ENCODE results near the gene MYH7.

The MYH7 gene

GRCh38 chr14:23469127-23469905 is 33.9 kb upstream of the MYH7 start, which contains the start of gene NGDN:
TSS of gene NGDN (plus strand) at chr14:23469703. CDS start at chr14:23469716, 13 bp downstream.
- Histone ChIP-seq H3K79me2 (peaks cover 12% of the 10 kb centered on the region), H3K27me3 (ENCODE audit: control insufficient read depth, insufficient read depth, low read length) (no peaks in the 10 kb centered on the region), H2AFZ (peak within 1 kb of the TSS; percentile 84), H3K9me3 (ENCODE audit: control insufficient read depth, low read length) (no peaks in the 10 kb centered on the region), H3K4me1 (peaks cover 3% of the 10 kb centered on the region), H3K4me3 (ENCODE audit: low read depth, low read length) (peak within 1 kb of the TSS; percentile 92), H3K36me3 (ENCODE audit: control insufficient read depth, insufficient read depth, low read length) (no peaks in the 10 kb centered on the region), H3K9ac (peak within 1 kb of the TSS; percentile 51), H3K4me2 (ENCODE audit: low read length) (peak within 1 kb of the TSS; percentile 88), H3K27ac (peak within 1 kb of the TSS; percentile 85)
- TF ChIP-seq, protein P1, sequence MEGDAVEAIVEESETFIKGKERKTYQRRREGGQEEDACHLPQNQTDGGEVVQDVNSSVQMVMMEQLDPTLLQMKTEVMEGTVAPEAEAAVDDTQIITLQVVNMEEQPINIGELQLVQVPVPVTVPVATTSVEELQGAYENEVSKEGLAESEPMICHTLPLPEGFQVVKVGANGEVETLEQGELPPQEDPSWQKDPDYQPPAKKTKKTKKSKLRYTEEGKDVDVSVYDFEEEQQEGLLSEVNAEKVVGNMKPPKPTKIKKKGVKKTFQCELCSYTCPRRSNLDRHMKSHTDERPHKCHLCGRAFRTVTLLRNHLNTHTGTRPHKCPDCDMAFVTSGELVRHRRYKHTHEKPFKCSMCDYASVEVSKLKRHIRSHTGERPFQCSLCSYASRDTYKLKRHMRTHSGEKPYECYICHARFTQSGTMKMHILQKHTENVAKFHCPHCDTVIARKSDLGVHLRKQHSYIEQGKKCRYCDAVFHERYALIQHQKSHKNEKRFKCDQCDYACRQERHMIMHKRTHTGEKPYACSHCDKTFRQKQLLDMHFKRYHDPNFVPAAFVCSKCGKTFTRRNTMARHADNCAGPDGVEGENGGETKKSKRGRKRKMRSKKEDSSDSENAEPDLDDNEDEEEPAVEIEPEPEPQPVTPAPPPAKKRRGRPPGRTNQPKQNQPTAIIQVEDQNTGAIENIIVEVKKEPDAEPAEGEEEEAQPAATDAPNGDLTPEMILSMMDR (IDR thresholded peaks at IDR 0.05): peak; percentile 90

DNA sequence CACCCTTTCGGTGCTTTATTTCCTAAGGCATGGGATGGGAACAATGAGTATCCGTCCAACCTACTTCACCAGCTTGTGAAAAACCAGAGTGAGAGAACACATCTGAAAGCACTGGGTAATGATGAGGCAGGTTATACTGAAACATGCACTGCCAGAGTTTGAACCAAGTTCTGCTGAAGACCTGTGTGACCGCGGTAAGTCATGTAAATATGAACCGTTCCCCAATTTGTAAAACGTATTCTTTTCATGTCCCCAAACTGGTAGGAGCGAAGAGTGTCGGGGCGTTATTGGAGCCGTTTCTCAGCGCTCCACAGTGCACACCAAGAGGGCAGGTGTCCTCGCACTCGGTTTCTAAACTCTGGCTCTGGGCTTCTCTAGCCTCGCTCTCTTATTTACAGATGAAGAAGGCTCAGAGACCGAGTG is 33.3 kb upstream of the MYH7 start:
- peak overlapping the region; percentile 85 for H3K27ac ChIP-seq
- peak overlapping the region; percentile 84 for H2AFZ ChIP-seq
- TF ChIP-seq, protein P1 (IDR thresholded peaks at IDR 0.05): no peak
- no peaks in the 10 kb centered on the region for H3K27me3 ChIP-seq (ENCODE audit: control insufficient read depth, insufficient read depth, low read length)
- H3K9me3 ChIP-seq (ENCODE audit: control insufficient read depth, low read length): no peaks in the 10 kb centered on the region
- H3K4me2 ChIP-seq (ENCODE audit: low read length): peak overlapping the region; percentile 67
- peak overlapping the region; percentile 92 for H3K4me3 ChIP-seq (ENCODE audit: low read depth, low read length)
- H3K36me3 ChIP-seq (ENCODE audit: control insufficient read depth, insufficient read depth, low read length): no peaks in the 10 kb centered on the region
- H3K9ac ChIP-seq: no peak overlapping the region
- H3K79me2 ChIP-seq: peaks cover 12% of the 10 kb centered on the region
- H3K4me1 ChIP-seq: peaks cover 3% of the 10 kb centered on the region

DNA sequence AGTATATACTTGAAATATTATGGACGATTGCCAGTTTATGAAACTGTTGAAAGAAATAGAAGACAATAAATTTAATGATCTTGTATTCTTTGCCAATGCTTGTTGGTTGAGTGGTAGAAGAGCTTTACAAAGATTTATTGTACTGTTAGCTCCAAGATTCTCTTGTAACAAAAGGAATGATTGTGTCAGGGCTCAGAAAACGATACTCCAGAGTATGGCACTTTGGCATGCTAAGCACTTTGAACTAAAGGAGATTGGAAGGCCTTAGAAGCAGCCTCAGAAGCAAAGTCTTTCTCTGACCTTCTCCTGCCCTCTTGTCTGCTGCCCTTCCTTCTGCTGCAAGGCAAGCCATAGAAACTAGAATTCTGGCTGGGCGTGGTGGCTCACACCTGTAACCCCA is 29.8 kb upstream of the MYH7 start:
- Histone ChIP-seq H3K4me3 (ENCODE audit: low read depth, low read length) (no peak overlapping the region), H2AFZ (no peak overlapping the region), H3K27me3 (ENCODE audit: control insufficient read depth, insufficient read depth, low read length) (no peaks in the 10 kb centered on the region), H3K9ac (no peak overlapping the region), H3K27ac (no peak overlapping the region), H3K79me2 (peaks cover 5% of the 10 kb centered on the region), H3K36me3 (ENCODE audit: control insufficient read depth, insufficient read depth, low read length) (no peaks in the 10 kb centered on the region), H3K4me2 (ENCODE audit: low read length) (no peak overlapping the region), H3K4me1 (peaks cover 2% of the 10 kb centered on the region), H3K9me3 (ENCODE audit: control insufficient read depth, low read length) (no peaks in the 10 kb centered on the region)
- TF ChIP-seq, protein P1 (IDR thresholded peaks at IDR 0.05): no peak

DNA sequence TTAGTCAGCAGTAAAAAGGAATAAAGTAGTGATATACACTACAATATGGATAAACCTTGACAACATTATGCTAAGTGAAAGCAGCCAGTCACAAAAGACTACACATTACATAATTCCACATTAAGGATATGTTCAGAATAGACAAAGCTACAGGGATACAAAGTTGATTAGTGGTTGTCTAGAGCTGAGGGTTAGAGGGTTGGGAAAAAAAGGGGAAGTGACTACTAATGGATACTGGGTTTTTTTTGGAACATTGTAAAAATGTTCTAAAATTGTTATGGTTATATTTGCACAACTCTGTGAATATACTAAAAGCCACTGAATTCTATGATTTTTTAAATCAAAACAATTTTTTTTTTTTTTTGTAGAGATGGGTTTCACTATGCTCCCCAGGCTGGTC is 29.2 kb upstream of the MYH7 start:
- no peak overlapping the region for H3K4me2 ChIP-seq (ENCODE audit: low read length)
- no peaks in the 10 kb centered on the region for H3K36me3 ChIP-seq (ENCODE audit: control insufficient read depth, insufficient read depth, low read length)
- no peaks in the 10 kb centered on the region for H3K79me2 ChIP-seq
- H3K27me3 ChIP-seq (ENCODE audit: control insufficient read depth, insufficient read depth, low read length): no peaks in the 10 kb centered on the region
- TF ChIP-seq, protein P1 (IDR thresholded peaks at IDR 0.05): no peak
- H3K9ac ChIP-seq: no peak overlapping the region
- no peak overlapping the region for H3K4me3 ChIP-seq (ENCODE audit: low read depth, low read length)
- H3K9me3 ChIP-seq (ENCODE audit: control insufficient read depth, low read length): no peaks in the 10 kb centered on the region
- H2AFZ ChIP-seq: no peak overlapping the region
- no peak overlapping the region for H3K27ac ChIP-seq
- H3K4me1 ChIP-seq: no peaks in the 10 kb centered on the region

DNA sequence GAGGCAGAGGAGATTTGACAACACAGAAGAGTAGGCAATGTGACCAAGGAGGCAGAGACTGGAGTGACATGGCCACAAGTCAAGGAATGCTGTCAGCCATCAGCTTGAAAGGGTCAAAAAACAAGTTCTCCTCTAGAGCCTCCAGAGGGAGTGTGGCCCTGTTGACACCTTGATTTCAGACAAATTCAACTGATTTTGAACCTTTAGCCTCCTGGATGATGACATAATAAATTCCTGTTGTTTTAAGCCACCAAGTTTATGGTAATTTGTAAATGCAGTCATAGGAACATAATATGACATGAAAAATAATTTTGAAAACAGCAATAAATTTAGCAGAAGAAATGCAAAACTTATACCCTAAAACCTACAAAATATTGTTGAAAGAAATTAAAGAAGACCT is 25.5 kb upstream of the MYH7 start:
- H2AFZ ChIP-seq: no peak overlapping the region
- H3K36me3 ChIP-seq (ENCODE audit: control insufficient read depth, insufficient read depth, low read length): no peaks in the 10 kb centered on the region
- H3K4me1 ChIP-seq: no peaks in the 10 kb centered on the region
- no peak overlapping the region for H3K27ac ChIP-seq
- no peak overlapping the region for H3K9ac ChIP-seq
- TF ChIP-seq, protein P1 (IDR thresholded peaks at IDR 0.05): no peak
- H3K9me3 ChIP-seq (ENCODE audit: control insufficient read depth, low read length): no peaks in the 10 kb centered on the region
- no peak overlapping the region for H3K4me3 ChIP-seq (ENCODE audit: low read depth, low read length)
- no peaks in the 10 kb centered on the region for H3K79me2 ChIP-seq
- H3K4me2 ChIP-seq (ENCODE audit: low read length): no peak overlapping the region
- no peaks in the 10 kb centered on the region for H3K27me3 ChIP-seq (ENCODE audit: control insufficient read depth, insufficient read depth, low read length)
